H1 (cell line): ENCODE data around the gene IL36G. TPM values are rescaled to one million over a fixed set of nuclear protein-coding genes. Genes with fewer than 3 reads are reported as not detected.

ENCODE experiments used
- BACH1 ChIP-seq: IDR thresholded peaks from 2 replicates; pipeline ENCODE4 v1.6.1; 2012; ENCODE audit warnings: low read length, improper control_type of control experiment
- RBBP5 ChIP-seq: IDR thresholded peaks from 2 replicates; pipeline ENCODE4 v1.7.1; 2012; ENCODE audit warnings: low read depth, mild to moderate bottlenecking, inconsistent platforms, low read length, moderate library complexity, borderline replicate concordance
- USF2 ChIP-seq: IDR thresholded peaks from 2 replicates; pipeline ENCODE4 v1.6.1; 2011; ENCODE audit warnings: low read length, improper control_type of control experiment
- YY1 ChIP-seq: IDR thresholded peaks from 2 replicates; pipeline ENCODE4 v1.6.1; 2011; ENCODE audit warnings: low read depth, mild to moderate bottlenecking, low read length
- ZNF274 ChIP-seq: IDR thresholded peaks from 2 replicates; pipeline ENCODE4 v1.7.0; 2012; ENCODE audit warnings: low read length, borderline replicate concordance; ENCODE audit errors: extremely low read depth
- polyA plus RNA-seq, 7 experiments: library from polyadenylated mRNA; depleted of rRNA in 3 of 7; stranded (reverse) in 5 of 7; unstranded in 2 of 7; fragments of >200 nt in 5 of 7; fragments of 200-250 nt in 2 of 7; gene quantifications; 1 replicate in 5 of 7; 2 replicates in 1 of 7; 4 replicates in 1 of 7; pipeline versions ENCODE4 v1.2.1 to v1.2.3, GENCODE V29; 2011 to 2013; ENCODE audit warnings: missing spikeins in 2 of 7, mixed read lengths in 2 of 7
- total RNA-seq: library from RNA; stranded (reverse); fragmentation: NEBNext Ultra II Directional; extraction: Animal tissue kit (Norgen Biotek cat#: 25700); gene quantifications from 2 replicates; pipeline ENCODE4 v1.2.1, GENCODE V29; 2021

Gene IL36G
- total and polyA plus RNA-seq, 2 of the 8 experiments (the other 6 are each of a cell fraction or from before 2014, with no cell fraction given): 0.39 TPM; not detected in 1

DNA sequence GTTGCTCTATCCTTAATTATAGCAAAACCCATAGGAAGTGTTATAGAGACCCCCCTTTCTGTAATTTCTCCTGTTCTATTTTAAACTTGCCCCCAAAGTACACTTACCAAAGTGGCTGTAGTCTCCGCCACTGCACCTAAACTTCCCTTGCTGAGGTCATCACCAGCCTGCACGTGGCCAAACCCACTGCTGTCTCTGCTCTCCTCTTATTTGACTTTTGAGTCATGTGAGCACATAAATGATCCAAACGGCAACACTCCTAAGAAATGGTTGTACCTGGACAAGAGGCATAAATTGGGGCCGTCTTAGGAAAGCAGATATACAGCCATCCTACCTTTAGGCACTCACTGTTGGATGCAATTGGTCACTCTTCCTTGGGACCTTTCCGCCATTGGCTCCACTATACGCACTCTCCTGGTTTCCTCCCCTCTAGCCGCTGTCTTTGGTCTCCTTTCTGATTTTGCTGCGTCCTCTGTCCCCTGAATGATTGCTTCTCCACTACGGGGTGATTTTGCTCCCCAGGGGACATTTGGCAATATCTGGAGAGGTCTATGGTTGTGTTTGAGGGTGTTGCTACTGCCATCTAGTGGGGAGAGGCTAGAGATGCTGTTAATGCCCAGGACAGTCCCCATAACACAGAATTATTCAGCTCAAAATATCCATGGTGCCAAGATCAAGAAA is 19.2 kb upstream of the IL36G start (continued):
- TF ChIP-seq RBBP5 (no peak), USF2 (no peak), YY1 (0 out of 2 replicates have a peak, but pooled peaks have one; percentile 19), BACH1 (no peak), ZNF274 (no peak)
